GM12874 (cell line): ENCODE data around the gene MAP3K5.

ENCODE experiments used
- CTCF ChIP-seq: IDR thresholded peaks from 2 replicates; pipeline ENCODE4 v1.5.1; 2011; ENCODE audit warnings: low read depth, mild to moderate bottlenecking, control low read depth, low read length, moderate library complexity; ENCODE audit not compliant: insufficient read depth

Gene MAP3K5

GRCh38 chr6:136613477-136613876 lies 178.8 kb downstream of the MAP3K5 start:
- TF ChIP-seq CTCF: no peak

GRCh38 chr6:136612666-136613389 lies 179.4 kb downstream of the MAP3K5 start:
- no peak for TF ChIP-seq CTCF

- TF ChIP-seq CTCF: no peak
These were observed 180.5 kb downstream of the MAP3K5 start for GRCh38 chr6:136611746-136612145.

- no peak for TF ChIP-seq CTCF
These were observed 181.1 kb downstream of the MAP3K5 start for GRCh38 chr6:136611133-136611532.

- no peak for TF ChIP-seq CTCF
These were observed 182.2 kb downstream of the MAP3K5 start for GRCh38 chr6:136609873-136610706.

GRCh38 chr6:136608991-136609390 lies 183.3 kb downstream of the MAP3K5 start:
- no peak for TF ChIP-seq CTCF

GRCh38 chr6:136607932-136608772 lies 184.1 kb downstream of the MAP3K5 start:
- peak; percentile 92 for TF ChIP-seq CTCF
